Lower leg skin (tissue), 3 donors: ENCODE data around the gene IFNK.

Experiments
- CTCF ChIP-seq, 3 donors: fragments of 450-650 bp; IDR thresholded peaks; one replicate each; pipeline ENCODE4 v1.5.1; 2016; ENCODE audit warnings: antibody characterized with exemption in 3 of 3, mild to moderate bottlenecking in 3 of 3, moderate library complexity in 2 of 3
- POLR2A ChIP-seq, 2 donors: fragments of 450-650 bp; IDR thresholded peaks; one replicate each; pipeline ENCODE4 v1.6.1; 2016 to 2017; ENCODE audit warnings: antibody characterized with exemption in 2 of 2, mild to moderate bottlenecking in 1 of 2, moderate library complexity in 1 of 2

- TF ChIP-seq POLR2A (IDR thresholded peaks at IDR 0.05): no peak
- TF ChIP-seq CTCF (IDR thresholded peaks at IDR 0.05): no peak
These were observed 19.8 kb upstream of the IFNK start for GRCh38 chr9:27504259-27504658.
